Glutamatergic neuron (in vitro differentiated cells): ENCODE measurements around the gene GLTPD2. TPM values are rescaled to one million over a fixed set of nuclear protein-coding genes. Genes with fewer than 3 reads are reported as not detected.

ENCODE experiments used
- DNase-seq: peaks from one replicate; pipeline ENCODE4 v3.0.0; 2022
- H3K27ac Mint-ChIP-seq: one replicate; pipeline ENCODE4 v1.8.0; 2020; ENCODE audit warnings: mild to moderate bottlenecking, mixed read lengths, inconsistent platforms; ENCODE audit not compliant: unreplicated experiment
- H3K27me3 Mint-ChIP-seq: one replicate; pipeline ENCODE4 v1.8.0; 2020; ENCODE audit warnings: mild to moderate bottlenecking, moderate library complexity, mixed read lengths, inconsistent platforms; ENCODE audit not compliant: unreplicated experiment
- H3K36me3 Mint-ChIP-seq: one replicate; pipeline ENCODE4 v1.8.0; 2020; ENCODE audit warnings: mild to moderate bottlenecking, mixed read lengths, inconsistent platforms; ENCODE audit not compliant: unreplicated experiment
- H3K4me1 Mint-ChIP-seq: one replicate; pipeline ENCODE4 v1.8.0; 2020; ENCODE audit warnings: mild to moderate bottlenecking, low read depth, mixed read lengths, inconsistent platforms; ENCODE audit not compliant: unreplicated experiment
- H3K4me3 Mint-ChIP-seq: one replicate; pipeline ENCODE4 v1.8.0; 2020; ENCODE audit warnings: mild to moderate bottlenecking, mixed read lengths, inconsistent platforms; ENCODE audit not compliant: unreplicated experiment
- H3K9me3 Mint-ChIP-seq: one replicate; pipeline ENCODE4 v1.8.0; 2020; ENCODE audit warnings: mild to moderate bottlenecking, moderate library complexity, mixed read lengths, inconsistent platforms; ENCODE audit not compliant: unreplicated experiment
- total RNA-seq: library from RNA; stranded (reverse); fragmentation: NEBNext Ultra II Directional; extraction: Animal tissue kit (Norgen Biotek cat#: 25700); gene quantifications from one replicate; pipeline ENCODE4 v1.2.1, GENCODE V29; 2021; ENCODE audit not compliant: unreplicated experiment
- TF ChIP-seq, protein P1 (sequence below): fragments of 200-600 bp; sonication (generic); IDR thresholded peaks from one replicate; pipeline ENCODE4 v1.5.0; 2021; ENCODE audit not compliant: partially characterized antibody, unreplicated experiment

Gene GLTPD2
- total RNA-seq, 1 donor from 2014 or later: not detected

- Mint-ChIP-seq H3K36me3 (peaks cover 5% of the 10 kb centered on the region), H3K4me1 (peaks cover 39% of the 10 kb centered on the region), H3K27me3 (no peaks in the 10 kb centered on the region), H3K4me3 (no peak overlapping the region), H3K27ac (no peak overlapping the region), H3K9me3 (peaks cover 10% of the 10 kb centered on the region)
- TF ChIP-seq, protein P1, sequence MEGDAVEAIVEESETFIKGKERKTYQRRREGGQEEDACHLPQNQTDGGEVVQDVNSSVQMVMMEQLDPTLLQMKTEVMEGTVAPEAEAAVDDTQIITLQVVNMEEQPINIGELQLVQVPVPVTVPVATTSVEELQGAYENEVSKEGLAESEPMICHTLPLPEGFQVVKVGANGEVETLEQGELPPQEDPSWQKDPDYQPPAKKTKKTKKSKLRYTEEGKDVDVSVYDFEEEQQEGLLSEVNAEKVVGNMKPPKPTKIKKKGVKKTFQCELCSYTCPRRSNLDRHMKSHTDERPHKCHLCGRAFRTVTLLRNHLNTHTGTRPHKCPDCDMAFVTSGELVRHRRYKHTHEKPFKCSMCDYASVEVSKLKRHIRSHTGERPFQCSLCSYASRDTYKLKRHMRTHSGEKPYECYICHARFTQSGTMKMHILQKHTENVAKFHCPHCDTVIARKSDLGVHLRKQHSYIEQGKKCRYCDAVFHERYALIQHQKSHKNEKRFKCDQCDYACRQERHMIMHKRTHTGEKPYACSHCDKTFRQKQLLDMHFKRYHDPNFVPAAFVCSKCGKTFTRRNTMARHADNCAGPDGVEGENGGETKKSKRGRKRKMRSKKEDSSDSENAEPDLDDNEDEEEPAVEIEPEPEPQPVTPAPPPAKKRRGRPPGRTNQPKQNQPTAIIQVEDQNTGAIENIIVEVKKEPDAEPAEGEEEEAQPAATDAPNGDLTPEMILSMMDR: no peak
- DNase-seq: no peak
These were observed 49.6 kb downstream of the GLTPD2 start for GRCh38 chr17:4838309-4838785.

GRCh38 chr17:4839221-4839620 lies 50.5 kb downstream of the GLTPD2 start:
- H3K4me1 Mint-ChIP-seq: peaks cover 36% of the 10 kb centered on the region
- peaks cover 7% of the 10 kb centered on the region for H3K9me3 Mint-ChIP-seq
- H3K36me3 Mint-ChIP-seq: peaks cover 5% of the 10 kb centered on the region
- no peak for DNase-seq
- no peaks in the 10 kb centered on the region for H3K27me3 Mint-ChIP-seq
- TF ChIP-seq, protein P1: no peak
- H3K27ac Mint-ChIP-seq: no peak overlapping the region
- H3K4me3 Mint-ChIP-seq: no peak overlapping the region

Other genes starting within 250 kb of the GLTPD2 start
- gene MYBBP1A, start 233.6 kb upstream of the GLTPD2 start, total RNA-seq: 44.8 TPM
- gene GGT6, start 228.4 kb upstream of the GLTPD2 start, total RNA-seq: not detected
- 22.0 TPM for gene SMTNL2, start 204.4 kb upstream of the GLTPD2 start, total RNA-seq
- not detected for gene ALOX15, start 147.3 kb upstream of the GLTPD2 start, total RNA-seq
- 63.7 TPM for gene PELP1, start 84.8 kb upstream of the GLTPD2 start, total RNA-seq
- gene ARRB2, start 78.3 kb upstream of the GLTPD2 start, total RNA-seq: 106 TPM
- gene MED11, start 57.5 kb upstream of the GLTPD2 start, total RNA-seq: 12.5 TPM
- gene ZMYND15, start 49.1 kb upstream of the GLTPD2 start, total RNA-seq: not detected
- gene CXCL16, start 49.0 kb upstream of the GLTPD2 start, total RNA-seq: not detected
- gene TM4SF5, start 17.1 kb upstream of the GLTPD2 start, total RNA-seq: not detected
- gene VMO1, start 2.6 kb upstream of the GLTPD2 start, total RNA-seq: 2.5 TPM
- 128 TPM for gene PSMB6, start 7.2 kb downstream of the GLTPD2 start, total RNA-seq
- gene PLD2, start 18.2 kb downstream of the GLTPD2 start, total RNA-seq: 61.4 TPM
- gene MINK1, start 44.4 kb downstream of the GLTPD2 start, total RNA-seq: 130 TPM
- 11.1 TPM for gene C17orf107, start 110.6 kb downstream of the GLTPD2 start, total RNA-seq
- gene CHRNE, start 114.1 kb downstream of the GLTPD2 start, total RNA-seq: 0.69 TPM
- 0.47 TPM for gene GP1BA, start 143.3 kb downstream of the GLTPD2 start, total RNA-seq
- gene SLC25A11, start 151.1 kb downstream of the GLTPD2 start, total RNA-seq: 72.2 TPM
- gene RNF167, start 151.3 kb downstream of the GLTPD2 start, total RNA-seq: 96.1 TPM
- 356 TPM for gene PFN1, start 159.6 kb downstream of the GLTPD2 start, total RNA-seq
- gene ENO3, start 162.2 kb downstream of the GLTPD2 start, total RNA-seq: 62.1 TPM
- gene SPAG7, start 178.9 kb downstream of the GLTPD2 start, total RNA-seq: 69.6 TPM
- 61.4 TPM for gene CAMTA2, start 198.7 kb downstream of the GLTPD2 start, total RNA-seq
- gene INCA1, start 208.6 kb downstream of the GLTPD2 start, total RNA-seq: 0.44 TPM
- gene KIF1C, start 209.0 kb downstream of the GLTPD2 start, total RNA-seq: 5.6 TPM
- not detected for gene SLC52A1, start 246.5 kb downstream of the GLTPD2 start, total RNA-seq